CD14-positive monocyte (primary cell): ENCODE results near the gene NEDD1. TPM values are rescaled to one million over a fixed set of nuclear protein-coding genes. Genes with fewer than 3 reads are reported as not detected.

Experiments
- DNase-seq, 3 donors: peaks; one replicate each; pipeline ENCODE4 v3.0.0-alpha.2; 2011 to 2022
- H2AFZ ChIP-seq: 2 replicates; pipeline ENCODE4 v1.6.0; 2012; ENCODE audit warnings: mild to moderate bottlenecking, low read depth, low read length, inconsistent platforms; ENCODE audit not compliant: insufficient read depth, poor library complexity, severe bottlenecking
- H3K27ac ChIP-seq, 2 donors: 1 replicate in 1 of 2; 2 replicates in 1 of 2; pipeline ENCODE4 v1.5.1; 2012 to 2013; ENCODE audit warnings: low read length in 2 of 2, control low read depth in 1 of 2, inconsistent platforms in 1 of 2, low read depth in 1 of 2, mild to moderate bottlenecking in 1 of 2
- H3K27me3 ChIP-seq, 2 donors: one replicate each; pipeline versions ENCODE4 v1.6.0 to v1.6.1; 2011 to 2013; ENCODE audit warnings: low read length in 2 of 2; ENCODE audit not compliant: control insufficient read depth in 2 of 2, insufficient read depth in 2 of 2
- H3K36me3 ChIP-seq, 2 donors: replicated peaks in 1 of 2; 1 replicate in 1 of 2; 2 replicates in 1 of 2; pipeline versions ENCODE4 v1.5.1 to v1.6.1; 2012 to 2013; ENCODE audit warnings: low read length in 2 of 2, control low read depth in 1 of 2, inconsistent platforms in 1 of 2, mild to moderate bottlenecking in 1 of 2; ENCODE audit not compliant: insufficient read depth in 2 of 2, control insufficient read depth in 1 of 2
- H3K4me1 ChIP-seq, 2 donors: 1 replicate in 1 of 2; 2 replicates in 1 of 2; pipeline versions ENCODE4 v1.5.1 to v1.6.1; 2012 to 2013; ENCODE audit warnings: low read length in 2 of 2, control low read depth in 1 of 2, inconsistent platforms in 1 of 2, mild to moderate bottlenecking in 1 of 2, moderate library complexity in 1 of 2; ENCODE audit not compliant: insufficient read depth in 2 of 2, control insufficient read depth in 1 of 2
- H3K4me2 ChIP-seq: replicated peaks from 2 replicates; pipeline ENCODE3; 2012; ENCODE audit warnings: low read length, moderate library complexity, mild to moderate bottlenecking; ENCODE audit not compliant: poor library complexity, severe bottlenecking; ENCODE audit errors: extremely low read depth
- H3K4me3 ChIP-seq, 3 experiments: fragments of 200-600 bp in 1 of 3; sonication (generic) in 1 of 3; replicated peaks in 1 of 3; 1 replicate in 2 of 3; 2 replicates in 1 of 3; pipeline ENCODE4 v1.5.1; 2011 to 2013; ENCODE audit warnings: low read length in 3 of 3, mild to moderate bottlenecking in 3 of 3, control low read depth in 2 of 3, low read depth in 2 of 3, inconsistent platforms in 1 of 3, moderate library complexity in 1 of 3
- H3K79me2 ChIP-seq: 2 replicates; pipeline ENCODE4 v1.6.0; 2012; ENCODE audit warnings: mild to moderate bottlenecking, control low read depth, inconsistent platforms, low read length, moderate library complexity; ENCODE audit not compliant: insufficient read depth
- H3K9ac ChIP-seq: 2 replicates; pipeline ENCODE4 v1.6.0; 2017; ENCODE audit warnings: low read length, mild to moderate bottlenecking; ENCODE audit not compliant: insufficient read depth, poor library complexity, severe bottlenecking
- H3K9me3 ChIP-seq, 2 donors: replicated peaks in 1 of 2; 1 replicate in 1 of 2; 2 replicates in 1 of 2; pipeline versions ENCODE4 v1.5.1 to v1.6.1; 2012 to 2013; ENCODE audit warnings: low read length in 2 of 2, control low read depth in 1 of 2; ENCODE audit not compliant: control insufficient read depth in 1 of 2, insufficient read depth in 1 of 2
- H4K20me1 ChIP-seq: 2 replicates; pipeline ENCODE4 v1.6.0; 2012; ENCODE audit warnings: mild to moderate bottlenecking, low read length, control low read depth, moderate library complexity; ENCODE audit not compliant: insufficient read depth
- H3K27ac Mint-ChIP-seq, 7 donors: one replicate each; pipeline ENCODE4 v1.8.0; 2020; ENCODE audit warnings: mild to moderate bottlenecking in 7 of 7, mixed read lengths in 7 of 7, moderate library complexity in 6 of 7, inconsistent platforms in 2 of 7
- H3K27me3 Mint-ChIP-seq, 3 donors: one replicate each; pipeline ENCODE4 v1.8.0; 2021 to 2022; ENCODE audit warnings: low read depth in 3 of 3, mild to moderate bottlenecking in 3 of 3, mixed read lengths in 3 of 3, moderate library complexity in 3 of 3, inconsistent platforms in 1 of 3
- H3K36me3 Mint-ChIP-seq, 2 donors: one replicate each; pipeline ENCODE4 v1.8.0; 2020; ENCODE audit warnings: mixed read lengths in 2 of 2, inconsistent platforms in 1 of 2, mild to moderate bottlenecking in 1 of 2
- H3K4me1 Mint-ChIP-seq: one replicate; pipeline ENCODE4 v1.8.0; 2020; ENCODE audit warnings: mild to moderate bottlenecking, mixed read lengths
- H3K4me3 Mint-ChIP-seq, 2 donors: one replicate each; pipeline ENCODE4 v1.8.0; 2020; ENCODE audit warnings: mild to moderate bottlenecking in 2 of 2, mixed read lengths in 2 of 2, moderate library complexity in 1 of 2
- H3K9me3 Mint-ChIP-seq, 7 donors: one replicate each; pipeline ENCODE4 v1.8.0; 2020 to 2022; ENCODE audit warnings: mixed read lengths in 7 of 7, mild to moderate bottlenecking in 6 of 7, moderate library complexity in 6 of 7, inconsistent platforms in 2 of 7
- CTCF ChIP-seq: fragments of 200-600 bp; IDR thresholded peaks from one replicate; pipeline ENCODE4 v1.8.0; 2022; ENCODE audit warnings: antibody characterized with exemption, mild to moderate bottlenecking
- WGBS: methylation state at CpG from one replicate; pipeline ENCODE4 v1.1.5; 2013; ENCODE audit warnings: missing lambda C conversion rate; ENCODE audit not compliant: insufficient coverage; 5-methylcytosine and 5-hydroxymethylcytosine counted together
- intact Hi-C, 2 donors: fragments of 100-400 bp; cut with micrococcal nuclease; formaldehyde crosslinking; loops; one replicate each; pipeline versions ENCODE4 v1.15.0 to v1.15.1; 2023
- polyA plus RNA-seq, 3 donors: library from polyadenylated mRNA; depleted of rRNA in 1 of 3; unstranded in 2 of 3; stranded (reverse) in 1 of 3; fragments of 300-500 nt in 2 of 3; fragments of >200 nt in 1 of 3; fragmentation: Illumina TruSeq in 2 of 3; gene quantifications; 1 replicate in 2 of 3; 2 replicates in 1 of 3; pipeline ENCODE4 v1.2.3, GENCODE V29; 2012 to 2021

NEDD1 gene
- polyA plus RNA-seq, 3 donors, result 5.5 to 18.6 (median 5.8) TPM

GRCh38 chr12:96878704-96879103, 28.4 kb upstream of the NEDD1 start:
- intact Hi-C loops, result no loop called here
- Mint-ChIP-seq H3K4me3 (no peak overlapping the region), H3K9me3 (peaks cover 0 to 4% (median 0%) of the 10 kb centered on the region in 7 donors), H3K27me3 (peaks cover 2 to 4% (median 2%) of the 10 kb centered on the region in 3 donors), H3K4me1 (no peaks in the 10 kb centered on the region), H3K27ac (no peak overlapping the region), H3K36me3 (no peaks in the 10 kb centered on the region)
- H3K79me2 ChIP-seq, result no peaks in the 10 kb centered on the region
- TF ChIP-seq CTCF, result no peak
- H3K9ac ChIP-seq, result no peak overlapping the region
- H3K36me3 ChIP-seq, result no peaks in the 10 kb centered on the region
- no peak for DNase-seq
- no peak overlapping the region for H3K27ac ChIP-seq
- H3K4me3 ChIP-seq, result no peak overlapping the region
- H3K27me3 ChIP-seq, result no peaks in the 10 kb centered on the region
- H3K9me3 ChIP-seq, result no peaks in the 10 kb centered on the region
- H4K20me1 ChIP-seq, result no peaks in the 10 kb centered on the region
- H3K4me1 ChIP-seq, result no peaks in the 10 kb centered on the region
- H3K4me2 ChIP-seq, result no peak overlapping the region
- H2AFZ ChIP-seq, result no peak overlapping the region
- 67% methylated on average over 1 of the region's 1 CpG for WGBS

- Mint-ChIP-seq H3K4me3 (no peak overlapping the region), H3K27me3 (peaks cover 2 to 5% (median 2%) of the 10 kb centered on the region in 3 donors), H3K27ac (no peak overlapping the region), H3K4me1 (no peaks in the 10 kb centered on the region), H3K9me3 (peaks cover 0 to 4% (median 0%) of the 10 kb centered on the region in 7 donors), H3K36me3 (no peaks in the 10 kb centered on the region)
- H3K4me3 ChIP-seq, result no peak overlapping the region
- no peak overlapping the region for H3K9ac ChIP-seq
- intact Hi-C loops, result no loop called here
- WGBS, result 76% methylated on average over 3 of the region's 4 CpGs
- no peaks in the 10 kb centered on the region for H3K27me3 ChIP-seq
- H3K9me3 ChIP-seq, result no peaks in the 10 kb centered on the region
- no peak overlapping the region for H3K4me2 ChIP-seq
- no peaks in the 10 kb centered on the region for H4K20me1 ChIP-seq
- no peak overlapping the region for H2AFZ ChIP-seq
- TF ChIP-seq CTCF, result no peak
- no peak overlapping the region for H3K27ac ChIP-seq
- no peaks in the 10 kb centered on the region for H3K4me1 ChIP-seq
- H3K36me3 ChIP-seq, result no peaks in the 10 kb centered on the region
- no peak for DNase-seq
- H3K79me2 ChIP-seq, result no peaks in the 10 kb centered on the region
Observed at GRCh38 chr12:96879301-96879700, 27.8 kb upstream of the NEDD1 start.
